Ovary (tissue), 9 donors: ENCODE data around the gene EPHA2. TPM values are rescaled to one million over a fixed set of nuclear protein-coding genes. Genes with fewer than 3 reads are reported as not detected.
A peak's percentile ranks its signal among the peaks of the same experiment; 100 is the strongest.
"Not testable (repeated sequence)": the region's sequence is repeated elsewhere in the genome, so short reads cannot be mapped to it uniquely, and the experiment has no call there.

Experiments used
- DNase-seq, 5 donors: peaks; one replicate each; pipeline ENCODE4 v3.0.0-alpha.2; 2019 to 2020
- H3K27ac ChIP-seq, 2 donors: fragments of 200-600 bp; one replicate each; pipeline versions ENCODE4 v1.5.1 to v1.8.0; 2019 to 2022
- H3K27me3 ChIP-seq: fragments of 200-600 bp; one replicate; pipeline ENCODE4 v1.8.0; 2022
- H3K36me3 ChIP-seq: fragments of 200-600 bp; sonication (generic); one replicate; pipeline ENCODE4 v1.5.1; 2019
- H3K4me1 ChIP-seq: one replicate; pipeline ENCODE4 v1.8.1; 2013; ENCODE audit warnings: mild to moderate bottlenecking, moderate library complexity; ENCODE audit not compliant: insufficient read depth
- H3K4me3 ChIP-seq: fragments of 200-600 bp; sonication (generic); one replicate; pipeline ENCODE4 v1.5.1; 2017
- H3K9me3 ChIP-seq, 2 donors: fragments of 200-600 bp in 1 of 2; sonication (generic) in 1 of 2; one replicate each; pipeline versions ENCODE4 v1.5.1 to v1.8.1; 2013 to 2019; ENCODE audit warnings: mild to moderate bottlenecking in 1 of 2, moderate library complexity in 1 of 2
- CTCF ChIP-seq, 3 donors: fragments of 450-650 bp in 2 of 3; fragments of 200-600 bp in 1 of 3; IDR thresholded peaks; one replicate each; pipeline versions ENCODE4 v1.5.1 to v1.8.0; 2016 to 2022; ENCODE audit warnings: antibody characterized with exemption in 3 of 3, mild to moderate bottlenecking in 1 of 3
- EP300 ChIP-seq: sonication (generic); formaldehyde crosslinking; IDR thresholded peaks from one replicate; pipeline ENCODE4 v1.6.1; 2017; ENCODE audit warnings: antibody characterized with exemption
- POLR2A ChIP-seq: fragments of 450-650 bp; IDR thresholded peaks from one replicate; pipeline ENCODE4 v1.6.1; 2017; ENCODE audit warnings: antibody characterized with exemption, mild to moderate bottlenecking, moderate library complexity
- WGBS, 3 donors: extraction: QIAGEN DNeasy Blood & Tissue Kit in 1 of 3; methylation state at CpG; one replicate each; pipeline versions ENCODE4 v1.1.5 to v1.1.7; 2013 to 2017; 5-methylcytosine and 5-hydroxymethylcytosine counted together
- intact Hi-C, 4 donors: fragments of 100-400 bp; cut with DNase I; formaldehyde crosslinking; loops; one replicate each; pipeline versions ENCODE4 v1.11.0 to v1.15.1; 2022 to 2023
- polyA plus RNA-seq, 2 donors: library from polyadenylated mRNA; stranded (reverse); fragments of 200-250 nt in 1 of 2; fragments of 350-450 nt in 1 of 2; fragmentation: Illumina TruSeq in 1 of 2; extraction: RNeasy Lipid Tissue Mini Kit (QIAGEN cat#74804) in 1 of 2; gene quantifications; one replicate each; pipeline ENCODE4 v1.2.3, GENCODE V29; 2013 to 2014
- total RNA-seq, 7 donors: library from RNA; depleted of rRNA in 2 of 7; stranded (reverse); fragments of >200 nt in 2 of 7; fragmentation: NEBNext Ultra II Directional in 3 of 7; extraction: Animal tissue kit (Norgen Biotek cat#: 25700) in 3 of 7; gene quantifications; one replicate each; pipeline versions ENCODE4 v1.1.0 to v1.2.4, GENCODE V29; 2016 to 2023
- donor health status: DM: no; HTN: no; CAD: no; lungs with moderate emphysema.
- donor health status: DM: no; HTN: no; CAD: no.
- donor health status: Bipolar disorder and iron deficiency.
- donor health status: DM: yes; HTN: yes; CAD: no.
- donor health status: DM: no; HTN: no; CAD: no.
- donor health status: DM: yes; HTN: yes; CAD: no.

Gene EPHA2
- total and polyA plus RNA-seq, 9 donors = 3.8 to 40.7 (median 8.2) TPM

DNA sequence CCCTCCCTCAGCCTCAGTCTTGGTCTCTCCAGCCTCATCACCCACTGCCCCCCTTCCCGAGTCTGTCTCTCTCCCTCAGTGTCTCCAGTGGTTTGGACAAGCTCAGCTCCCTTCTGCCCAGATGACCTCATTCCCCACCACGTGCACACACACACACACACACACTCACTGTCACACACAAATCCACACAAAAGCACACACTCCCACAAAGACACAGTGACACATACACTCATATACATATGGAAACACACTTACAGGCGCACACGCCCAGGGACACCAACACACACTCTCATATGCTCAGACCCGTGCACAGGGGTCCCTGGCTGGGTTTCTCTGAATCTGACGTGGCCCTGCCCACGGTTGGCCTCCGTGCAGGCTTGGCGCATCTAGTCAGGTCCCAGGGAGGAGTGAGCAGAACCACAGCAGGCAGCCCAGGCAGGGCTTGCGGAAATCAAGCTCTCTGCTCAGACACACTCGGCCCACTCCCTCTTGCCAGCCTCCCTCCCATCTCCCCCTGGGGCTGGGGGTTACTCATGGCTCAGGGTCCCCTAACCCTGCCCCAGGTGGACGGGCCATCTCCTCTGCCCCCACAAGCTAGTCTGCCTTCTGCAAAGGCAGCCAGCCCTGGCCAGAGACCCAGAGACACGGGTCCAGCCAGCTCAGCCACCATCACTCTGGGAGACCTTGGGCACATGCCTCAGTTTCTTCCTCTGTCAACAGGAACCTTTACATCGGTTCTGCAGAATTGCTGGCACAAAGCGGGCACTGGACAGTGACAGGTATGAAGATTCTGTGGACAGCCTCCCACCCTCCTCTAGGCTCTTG lies 43.9 kb downstream of the EPHA2 start:
- peak overlapping the region; percentile 19 to 47 for H3K27ac ChIP-seq
- 40 to 52% (median 40%) methylated on average over 15 of the region's 15 CpGs for WGBS, 3 donors
- TF ChIP-seq POLR2A = no peak
- TF ChIP-seq CTCF (IDR thresholded peaks at IDR 0.05) = no peak
- no peak for TF ChIP-seq EP300
- peak; percentile 59 to 75 (median 66) for DNase-seq
- H3K9me3 ChIP-seq = no peaks in the 10 kb centered on the region
- H3K4me1 ChIP-seq = peaks cover 21% of the 10 kb centered on the region
- no peaks in the 10 kb centered on the region for H3K36me3 ChIP-seq
- intact Hi-C loops = no loop called here
- H3K4me3 ChIP-seq = no peak overlapping the region
- no peaks in the 10 kb centered on the region for H3K27me3 ChIP-seq

DNA sequence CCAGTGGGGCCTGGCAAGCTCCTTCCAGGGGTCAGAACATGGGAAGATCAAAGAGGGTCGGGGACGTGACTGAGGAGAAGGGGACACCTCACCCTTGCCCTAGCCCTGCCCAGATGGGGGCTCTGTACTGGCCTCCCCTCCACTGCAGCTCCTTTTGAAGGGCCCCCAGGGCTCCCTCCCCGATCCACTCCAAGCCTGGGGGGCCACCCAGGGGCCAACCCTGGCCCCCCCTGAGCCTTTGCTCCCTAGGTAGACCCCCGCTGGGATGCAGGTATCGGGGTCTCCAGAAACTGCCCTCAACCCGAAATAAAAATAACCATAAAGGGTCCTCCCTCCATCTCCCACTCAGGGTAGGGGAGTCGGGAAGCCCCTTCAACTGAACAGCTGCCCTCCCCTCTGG lies 45.0 kb downstream of the EPHA2 start:
- Histone ChIP-seq H3K9me3 (no peaks in the 10 kb centered on the region), H3K4me3 (no peak overlapping the region), H3K4me1 (peaks cover 21% of the 10 kb centered on the region), H3K27ac (peak overlapping the region in 1 of 2 donors; percentile 36), H3K27me3 (no peaks in the 10 kb centered on the region), H3K36me3 (no peaks in the 10 kb centered on the region)
- intact Hi-C loops = no loop called here
- TF ChIP-seq EP300 = no peak
- no peak for TF ChIP-seq POLR2A
- no peak for TF ChIP-seq CTCF (IDR thresholded peaks at IDR 0.05)
- DNase-seq = no peak
- 90 to 94% (median 93%) methylated on average over 7 of the region's 7 CpGs for WGBS, 3 donors

DNA sequence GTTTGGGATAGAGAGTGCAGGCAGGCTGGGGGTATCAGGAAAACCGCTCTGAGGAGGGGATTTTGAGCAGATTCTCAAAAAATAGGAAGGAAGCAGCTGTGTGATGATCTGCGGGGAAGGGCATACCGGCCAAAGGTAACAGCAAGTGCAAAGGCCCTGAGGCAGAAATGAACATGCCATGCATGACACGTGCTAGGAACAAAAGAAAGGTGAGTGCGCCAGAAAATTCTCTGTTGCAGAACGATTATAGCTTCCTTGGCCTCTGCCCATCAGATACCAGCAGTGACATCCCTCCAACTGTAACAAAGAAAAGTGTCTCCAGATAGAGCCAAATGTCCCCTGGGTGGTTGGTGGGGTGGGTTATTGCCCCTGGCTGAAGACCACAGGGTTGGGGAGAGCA lies 45.4 kb downstream of the EPHA2 start:
- no peak for DNase-seq
- Histone ChIP-seq H3K27me3 (no peaks in the 10 kb centered on the region), H3K9me3 (no peaks in the 10 kb centered on the region), H3K4me3 (no peak overlapping the region), H3K4me1 (peaks cover 21% of the 10 kb centered on the region), H3K27ac (no peak overlapping the region), H3K36me3 (no peaks in the 10 kb centered on the region)
- 89 to 95% (median 91%) methylated on average over 6 of the region's 6 CpGs for whole genome bisulfite sequencing, 3 donors
- TF ChIP-seq POLR2A = no peak
- TF ChIP-seq EP300 = no peak
- TF ChIP-seq CTCF (IDR thresholded peaks at IDR 0.05) = no peak
- intact Hi-C loops = no loop called here

- H3K4me3 ChIP-seq = no peak overlapping the region
- DNase-seq = no peak
- 55 to 72% (median 71%) methylated on average over 1 of the region's 1 CpG for WGBS, 3 donors
- TF ChIP-seq EP300 (no peak), CTCF (IDR thresholded peaks at IDR 0.05) (no peak), POLR2A (no peak)
- H3K27me3 ChIP-seq = no peaks in the 10 kb centered on the region
- H3K36me3 ChIP-seq = no peaks in the 10 kb centered on the region
- peaks cover 21% of the 10 kb centered on the region for H3K4me1 ChIP-seq
- H3K9me3 ChIP-seq = no peaks in the 10 kb centered on the region
- intact Hi-C loops = no loop called here
- no peak overlapping the region for H3K27ac ChIP-seq
Observed at GRCh38 chr1:16109571-16109970, 46.3 kb downstream of the EPHA2 start.

- H3K27ac ChIP-seq, H3K9me3 ChIP-seq, H3K4me1 ChIP-seq, DNase-seq, intact Hi-C loops, H3K27me3 ChIP-seq, H3K36me3 ChIP-seq, H3K4me3 ChIP-seq: not testable (repeated sequence)
- 71 to 81% (median 81%) methylated on average over 5 of the region's 5 CpGs for WGBS, 3 donors
Observed at GRCh38 chr1:16107039-16107438, 48.8 kb downstream of the EPHA2 start.
